ENCODE measurements around the gene URAD. TPM values are rescaled to one million over a fixed set of nuclear protein-coding genes. Genes with fewer than 3 reads are reported as not detected.

URAD gene
- total RNA-seq, 4 donors from 2014 or later = not detected

- Histone ChIP-seq H3K4me1 (peaks cover 0 to 19% (median 11%) of the 10 kb centered on the region in 3 donors), H3K27ac (no peak overlapping the region), H3K27me3 (peaks cover 91% of the 10 kb centered on the region), H3K4me3 (peak overlapping the region; percentile 1 to 49), H3K9me3 (no peaks in the 10 kb centered on the region), H3K36me3 (no peaks in the 10 kb centered on the region)
- peak; percentile 14 for ATAC-seq
- TF ChIP-seq EP300 (IDR thresholded peaks at IDR 0.05) (no peak), CTCF (IDR thresholded peaks at IDR 0.05) (no peak), POLR2AphosphoS5 (IDR thresholded peaks at IDR 0.05) (no peak), POLR2A (IDR thresholded peaks at IDR 0.05) (no peak)
- WGBS, 2 donors (ENCODE audit: low coverage in 1 of 2) = 10 to 22% methylated on average over 16 to 20 of the region's 30 CpGs
Observed at GRCh38 chr13:27952876-27953675, 35.4 kb downstream of the URAD start.

- WGBS, 2 donors (ENCODE audit: low coverage in 1 of 2) = 89 to 94% methylated on average over 1 of the region's 1 CpG
- Histone ChIP-seq H3K27me3 (peaks cover 43% of the 10 kb centered on the region), H3K27ac (no peak overlapping the region), H3K9me3 (peaks cover 0 to 31% (median 0%) of the 10 kb centered on the region in 3 donors), H3K4me1 (no peaks in the 10 kb centered on the region), H3K36me3 (no peaks in the 10 kb centered on the region), H3K4me3 (no peak overlapping the region)
- no peak for ATAC-seq
- TF ChIP-seq POLR2AphosphoS5 (IDR thresholded peaks at IDR 0.05) (no peak), CTCF (IDR thresholded peaks at IDR 0.05) (no peak), EP300 (IDR thresholded peaks at IDR 0.05) (no peak), POLR2A (IDR thresholded peaks at IDR 0.05) (no peak)
Observed at GRCh38 chr13:27942972-27943371, 45.5 kb downstream of the URAD start.

- Histone ChIP-seq H3K27me3 (peaks cover 53% of the 10 kb centered on the region), H3K9me3 (no peaks in the 10 kb centered on the region), H3K36me3 (no peaks in the 10 kb centered on the region), H3K27ac (no peak overlapping the region), H3K4me1 (no peaks in the 10 kb centered on the region), H3K4me3 (no peak overlapping the region)
- WGBS, 2 donors (ENCODE audit: low coverage in 1 of 2) = 56 to 59% methylated on average over 2 of the region's 2 CpGs
- no peak for TF ChIP-seq POLR2AphosphoS5 (IDR thresholded peaks at IDR 0.05)
- no peak for TF ChIP-seq EP300 (IDR thresholded peaks at IDR 0.05)
- no peak for TF ChIP-seq POLR2A (IDR thresholded peaks at IDR 0.05)
- TF ChIP-seq CTCF (IDR thresholded peaks at IDR 0.05) = no peak
- no peak for ATAC-seq
Observed at GRCh38 chr13:27933580-27934328, 54.7 kb downstream of the URAD start.

GRCh38 chr13:27933118-27933517, 55.4 kb downstream of the URAD start:
- Histone ChIP-seq H3K27ac (no peak overlapping the region), H3K4me3 (no peak overlapping the region), H3K9me3 (no peaks in the 10 kb centered on the region), H3K4me1 (peaks cover 0 to 5% (median 0%) of the 10 kb centered on the region in 3 donors), H3K27me3 (peaks cover 59% of the 10 kb centered on the region), H3K36me3 (no peaks in the 10 kb centered on the region)
- WGBS, 2 donors (ENCODE audit: low coverage in 1 of 2) = 43 to 67% methylated on average over 1 of the region's 1 CpG
- no peak for ATAC-seq
- TF ChIP-seq POLR2AphosphoS5 (IDR thresholded peaks at IDR 0.05) (no peak), POLR2A (IDR thresholded peaks at IDR 0.05) (no peak), EP300 (IDR thresholded peaks at IDR 0.05) (no peak), CTCF (IDR thresholded peaks at IDR 0.05) (no peak)
